ENCODE results near the gene ADAM12.

GRCh38 chr10:126034586-126034985 lies 353.7 kb downstream of the ADAM12 start:
- TF ChIP-seq POLR2A (IDR thresholded peaks at IDR 0.05; ENCODE audit: low read depth, low read length) (no peak), CHD2 (IDR thresholded peaks at IDR 0.05; ENCODE audit: borderline replicate concordance, low read depth, low read length) (no peak), ELK1 (IDR thresholded peaks at IDR 0.05; ENCODE audit: low read depth, low read length) (no peak)
- TF ChIP-seq, protein P1, sequence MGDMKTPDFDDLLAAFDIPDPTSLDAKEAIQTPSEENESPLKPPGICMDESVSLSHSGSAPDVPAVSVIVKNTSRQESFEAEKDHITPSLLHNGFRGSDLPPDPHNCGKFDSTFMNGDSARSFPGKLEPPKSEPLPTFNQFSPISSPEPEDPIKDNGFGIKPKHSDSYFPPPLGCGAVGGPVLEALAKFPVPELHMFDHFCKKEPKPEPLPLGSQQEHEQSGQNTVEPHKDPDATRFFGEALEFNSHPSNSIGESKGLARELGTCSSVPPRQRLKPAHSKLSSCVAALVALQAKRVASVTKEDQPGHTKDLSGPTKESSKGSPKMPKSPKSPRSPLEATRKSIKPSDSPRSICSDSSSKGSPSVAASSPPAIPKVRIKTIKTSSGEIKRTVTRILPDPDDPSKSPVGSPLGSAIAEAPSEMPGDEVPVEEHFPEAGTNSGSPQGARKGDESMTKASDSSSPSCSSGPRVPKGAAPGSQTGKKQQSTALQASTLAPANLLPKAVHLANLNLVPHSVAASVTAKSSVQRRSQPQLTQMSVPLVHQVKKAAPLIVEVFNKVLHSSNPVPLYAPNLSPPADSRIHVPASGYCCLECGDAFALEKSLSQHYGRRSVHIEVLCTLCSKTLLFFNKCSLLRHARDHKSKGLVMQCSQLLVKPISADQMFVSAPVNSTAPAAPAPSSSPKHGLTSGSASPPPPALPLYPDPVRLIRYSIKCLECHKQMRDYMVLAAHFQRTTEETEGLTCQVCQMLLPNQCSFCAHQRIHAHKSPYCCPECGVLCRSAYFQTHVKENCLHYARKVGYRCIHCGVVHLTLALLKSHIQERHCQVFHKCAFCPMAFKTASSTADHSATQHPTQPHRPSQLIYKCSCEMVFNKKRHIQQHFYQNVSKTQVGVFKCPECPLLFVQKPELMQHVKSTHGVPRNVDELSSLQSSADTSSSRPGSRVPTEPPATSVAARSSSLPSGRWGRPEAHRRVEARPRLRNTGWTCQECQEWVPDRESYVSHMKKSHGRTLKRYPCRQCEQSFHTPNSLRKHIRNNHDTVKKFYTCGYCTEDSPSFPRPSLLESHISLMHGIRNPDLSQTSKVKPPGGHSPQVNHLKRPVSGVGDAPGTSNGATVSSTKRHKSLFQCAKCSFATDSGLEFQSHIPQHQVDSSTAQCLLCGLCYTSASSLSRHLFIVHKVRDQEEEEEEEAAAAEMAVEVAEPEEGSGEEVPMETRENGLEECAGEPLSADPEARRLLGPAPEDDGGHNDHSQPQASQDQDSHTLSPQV (IDR thresholded peaks at IDR 0.05): no peak

Measured in GM12878 (cell line).